IPS-20b (cell line): ENCODE measurements around the gene ARFGEF3.

Source experiments
- H3K27ac ChIP-seq: one replicate; pipeline ENCODE4 v1.5.1; 2013; ENCODE audit warnings: low read length
- H3K27me3 ChIP-seq: 2 replicates; pipeline ENCODE4 v1.6.1; 2013; ENCODE audit warnings: mild to moderate bottlenecking, low read length, inconsistent platforms; ENCODE audit not compliant: insufficient read depth
- H3K36me3 ChIP-seq: 2 replicates; pipeline ENCODE4 v1.6.1; 2013; ENCODE audit warnings: low read depth, mild to moderate bottlenecking, inconsistent platforms, low read length, moderate library complexity; ENCODE audit not compliant: insufficient read depth
- H3K4me1 ChIP-seq: 2 replicates; pipeline ENCODE4 v1.6.1; 2013; ENCODE audit warnings: mild to moderate bottlenecking, control low read depth, inconsistent platforms, low read length, moderate library complexity; ENCODE audit not compliant: insufficient read depth
- H3K4me3 ChIP-seq: 2 replicates; pipeline ENCODE4 v1.5.1; 2013; ENCODE audit warnings: mild to moderate bottlenecking, low read length, inconsistent platforms
- H3K9ac ChIP-seq: 2 replicates; pipeline ENCODE4 v1.6.1; 2013; ENCODE audit warnings: low read depth, mild to moderate bottlenecking, inconsistent platforms, low read length, moderate library complexity
- H3K9me3 ChIP-seq: 2 replicates; pipeline ENCODE4 v1.6.1; 2013; ENCODE audit warnings: mild to moderate bottlenecking, low read depth, low read length, inconsistent platforms; ENCODE audit not compliant: insufficient read depth

The ARFGEF3 gene

GRCh38 chr6:138248011-138248410 is 86.3 kb downstream of the ARFGEF3 start:
- Histone ChIP-seq H3K4me3 (no peak overlapping the region), H3K36me3 (no peaks in the 10 kb centered on the region), H3K4me1 (no peaks in the 10 kb centered on the region), H3K27ac (no peak overlapping the region), H3K27me3 (no peaks in the 10 kb centered on the region), H3K9me3 (no peaks in the 10 kb centered on the region), H3K9ac (no peak overlapping the region)

DNA sequence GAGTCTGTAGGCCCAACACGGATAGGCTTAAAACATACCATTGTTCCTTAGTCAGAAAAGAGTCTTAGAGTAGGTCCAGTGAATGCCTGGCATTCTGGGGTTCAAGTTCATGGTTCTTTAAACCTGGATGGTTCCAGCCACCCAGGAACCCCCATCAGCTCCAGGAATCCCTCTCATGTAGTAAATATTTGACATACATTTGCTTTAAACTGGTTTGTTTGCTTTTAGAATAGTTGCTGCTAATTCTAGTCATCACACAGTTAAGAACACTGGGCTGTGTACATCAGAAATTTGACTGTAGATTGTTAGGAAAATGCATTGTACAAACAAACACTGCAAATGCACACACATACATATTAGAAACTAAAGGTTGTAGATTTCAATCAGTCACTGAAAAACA is 87.1 kb downstream of the ARFGEF3 start:
- no peaks in the 10 kb centered on the region for H3K4me1 ChIP-seq
- no peaks in the 10 kb centered on the region for H3K9me3 ChIP-seq
- no peak overlapping the region for H3K9ac ChIP-seq
- no peak overlapping the region for H3K4me3 ChIP-seq
- peaks cover 7% of the 10 kb centered on the region; the same call in 1 of the 2 replicates for H3K36me3 ChIP-seq
- no peaks in the 10 kb centered on the region for H3K27me3 ChIP-seq
- no peak overlapping the region for H3K27ac ChIP-seq

GRCh38 chr6:138250053-138250452 is 88.3 kb downstream of the ARFGEF3 start:
- Histone ChIP-seq H3K27ac (no peak overlapping the region), H3K9ac (no peak overlapping the region), H3K9me3 (no peaks in the 10 kb centered on the region), H3K4me3 (no peak overlapping the region), H3K27me3 (no peaks in the 10 kb centered on the region), H3K36me3 (peaks cover 7% of the 10 kb centered on the region; the same call in 1 of the 2 replicates), H3K4me1 (no peaks in the 10 kb centered on the region)

DNA sequence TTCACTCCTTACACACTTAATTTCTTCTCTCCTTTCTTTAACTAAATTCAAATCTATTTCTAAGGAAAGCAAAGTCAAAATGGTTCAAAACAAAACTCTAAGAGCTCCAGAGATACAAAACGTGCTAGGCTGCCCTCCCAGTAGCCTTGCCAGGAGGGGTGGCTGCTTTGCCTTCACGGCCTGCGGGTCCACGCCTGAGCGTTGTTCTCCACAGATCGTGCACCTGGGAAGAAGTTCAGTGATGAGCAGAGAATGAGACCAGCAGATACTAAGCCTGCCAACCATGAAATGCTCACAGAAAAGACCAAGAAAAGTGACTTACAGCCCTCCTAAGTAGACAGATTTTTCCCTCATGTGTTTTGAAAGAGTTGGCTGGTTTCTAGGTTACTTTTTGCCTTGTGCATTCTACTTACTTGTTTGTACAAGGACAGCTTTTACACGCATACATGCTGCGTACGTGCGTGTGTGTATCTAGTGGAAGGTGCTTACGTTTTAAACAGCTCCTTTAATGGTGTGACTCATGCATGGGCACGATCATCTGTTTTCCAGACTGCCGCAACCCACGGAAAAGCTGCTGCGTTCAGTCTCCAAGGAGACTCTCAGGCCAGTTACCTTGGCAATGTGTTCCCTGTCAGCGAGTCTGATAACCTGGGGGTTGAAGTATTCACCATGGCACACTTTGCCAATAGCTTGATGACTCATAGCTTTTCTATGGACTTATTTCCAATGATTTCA is 88.9 kb downstream of the ARFGEF3 start:
- H3K27me3 ChIP-seq = no peaks in the 10 kb centered on the region
- no peak overlapping the region for H3K27ac ChIP-seq
- H3K9me3 ChIP-seq = no peaks in the 10 kb centered on the region
- no peaks in the 10 kb centered on the region for H3K4me1 ChIP-seq
- H3K36me3 ChIP-seq = peaks cover 8% of the 10 kb centered on the region
- H3K4me3 ChIP-seq = no peak overlapping the region
- no peak overlapping the region for H3K9ac ChIP-seq

- Histone ChIP-seq H3K36me3 (peaks cover 19% of the 10 kb centered on the region), H3K4me1 (no peaks in the 10 kb centered on the region), H3K27ac (no peak overlapping the region), H3K27me3 (no peaks in the 10 kb centered on the region), H3K9me3 (no peaks in the 10 kb centered on the region), H3K4me3 (no peak overlapping the region), H3K9ac (no peak overlapping the region)
Observed at GRCh38 chr6:138253731-138254130, 92.0 kb downstream of the ARFGEF3 start.

DNA sequence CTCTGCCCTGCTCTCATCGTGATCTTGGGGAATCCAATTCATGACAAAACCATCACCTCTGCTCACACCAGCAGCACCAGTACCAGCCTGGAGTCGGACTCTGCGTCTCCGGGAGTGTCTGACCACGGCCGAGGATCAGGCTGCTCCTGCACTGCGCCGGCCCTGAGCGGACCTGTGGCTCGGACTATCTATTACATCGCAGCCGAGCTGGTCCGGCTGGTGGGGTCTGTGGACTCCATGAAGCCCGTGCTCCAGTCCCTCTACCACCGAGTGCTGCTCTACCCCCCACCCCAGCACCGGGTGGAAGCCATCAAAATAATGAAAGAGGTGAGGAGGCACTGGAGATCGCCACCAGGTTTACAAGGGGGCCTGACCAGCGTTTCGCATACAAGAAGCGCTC is 93.7 kb downstream of the ARFGEF3 start:
- Histone ChIP-seq H3K9ac (no peak overlapping the region), H3K4me3 (no peak overlapping the region), H3K27me3 (no peaks in the 10 kb centered on the region), H3K4me1 (no peaks in the 10 kb centered on the region), H3K27ac (no peak overlapping the region), H3K9me3 (no peaks in the 10 kb centered on the region), H3K36me3 (peaks cover 25% of the 10 kb centered on the region)

DNA sequence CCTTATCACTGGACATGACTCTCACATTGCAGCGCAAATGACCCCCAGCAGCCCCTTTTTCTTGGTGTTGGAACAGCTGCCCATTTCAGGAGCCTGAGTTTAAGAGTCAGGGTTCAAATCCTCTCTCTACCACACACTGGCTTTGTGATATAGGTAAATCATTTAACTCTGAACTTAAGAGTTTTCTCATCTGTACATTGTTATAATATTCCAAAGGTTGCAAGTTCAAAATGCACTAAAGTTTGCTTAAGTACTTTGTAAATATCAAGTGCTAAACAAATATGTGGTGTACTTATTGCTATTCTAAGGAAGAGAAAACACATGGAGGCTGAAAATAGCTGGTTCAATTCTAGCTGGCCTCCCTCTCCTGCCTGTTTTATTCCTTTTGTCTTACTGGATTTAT is 95.9 kb downstream of the ARFGEF3 start:
- Histone ChIP-seq H3K9me3 (no peaks in the 10 kb centered on the region), H3K4me3 (no peak overlapping the region), H3K27ac (no peak overlapping the region)

DNA sequence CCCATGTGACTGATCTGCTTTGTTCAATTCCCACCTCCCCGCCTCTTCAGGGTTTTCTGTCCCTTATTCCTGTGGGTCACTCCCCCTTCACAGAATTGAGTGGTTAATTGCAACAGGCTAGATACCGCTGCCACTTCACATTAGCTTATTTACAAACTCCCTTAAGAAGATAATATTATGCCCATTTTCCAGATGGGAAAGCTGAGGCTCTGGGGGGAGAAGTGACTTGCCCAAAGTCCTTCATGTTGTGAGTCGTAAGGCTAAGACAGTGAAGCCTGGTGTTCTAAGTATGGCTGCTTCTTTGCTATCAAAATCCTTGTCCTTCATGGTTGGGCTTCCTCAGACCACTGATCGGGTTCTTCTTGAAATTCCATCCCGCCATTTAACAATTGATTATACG is 96.5 kb downstream of the ARFGEF3 start:
- Histone ChIP-seq H3K4me3 (no peak overlapping the region), H3K36me3 (peaks cover 30% of the 10 kb centered on the region), H3K9ac (no peak overlapping the region), H3K27ac (no peak overlapping the region), H3K4me1 (no peaks in the 10 kb centered on the region), H3K27me3 (no peaks in the 10 kb centered on the region), H3K9me3 (no peaks in the 10 kb centered on the region)

More for the DNA sequence above, 95.9 kb downstream of the ARFGEF3 start:
- Histone ChIP-seq H3K4me1 (no peaks in the 10 kb centered on the region), H3K36me3 (peaks cover 25% of the 10 kb centered on the region), H3K27me3 (no peaks in the 10 kb centered on the region), H3K9ac (no peak overlapping the region)

DNA sequence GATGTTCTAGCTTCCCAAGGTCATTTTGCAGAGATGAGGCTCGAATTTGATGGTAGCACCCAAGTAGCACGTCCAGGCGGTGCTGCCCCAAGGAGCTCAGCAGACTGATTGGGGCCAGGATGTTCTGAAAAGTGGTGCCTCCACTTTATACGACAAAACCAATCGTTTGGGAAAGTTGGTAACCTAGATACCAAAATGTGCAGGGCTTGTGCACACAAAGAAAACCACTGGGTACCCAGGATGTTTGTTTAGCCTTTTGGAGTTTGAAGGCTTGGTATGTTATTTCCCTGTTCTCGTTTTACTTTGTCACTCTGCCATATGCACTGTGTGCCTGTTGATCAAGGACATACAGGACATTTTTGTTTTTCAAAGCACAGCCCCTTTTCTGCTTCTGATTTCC is 97.3 kb downstream of the ARFGEF3 start:
- H3K27ac ChIP-seq = no peak overlapping the region
- no peak overlapping the region for H3K9ac ChIP-seq
- no peak overlapping the region for H3K4me3 ChIP-seq
- H3K27me3 ChIP-seq = no peaks in the 10 kb centered on the region
- H3K36me3 ChIP-seq = peaks cover 30% of the 10 kb centered on the region
- no peaks in the 10 kb centered on the region for H3K4me1 ChIP-seq
- H3K9me3 ChIP-seq = no peaks in the 10 kb centered on the region

DNA sequence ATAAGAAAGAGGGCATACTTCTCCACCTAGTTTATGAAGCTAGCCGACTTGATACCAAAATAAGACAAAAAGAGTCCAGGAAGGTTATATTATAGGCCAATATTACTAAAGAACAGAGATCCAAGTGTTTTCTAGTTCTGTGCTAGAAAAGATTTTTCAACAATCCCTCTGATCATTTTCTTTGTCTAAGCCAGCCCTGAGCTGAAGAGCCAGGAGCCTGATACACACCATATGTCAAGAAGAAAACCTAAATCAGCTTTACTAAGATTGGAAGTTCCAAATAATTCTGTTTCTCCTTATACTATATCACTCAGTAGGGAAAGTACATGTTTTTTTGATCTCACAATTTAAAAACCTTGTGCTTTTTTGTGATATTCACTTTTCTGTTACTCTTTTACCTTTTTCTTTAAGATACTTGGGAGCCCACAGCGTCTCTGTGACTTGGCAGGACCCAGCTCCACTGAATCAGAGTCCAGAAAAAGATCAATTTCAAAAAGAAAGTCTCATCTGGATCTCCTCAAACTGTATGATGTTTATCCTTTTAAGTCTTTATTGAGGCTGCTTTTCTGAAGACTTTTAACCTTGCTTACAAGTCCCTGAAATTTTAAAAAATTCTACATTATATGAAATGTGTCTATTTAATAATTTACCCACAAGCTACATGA is 99.5 kb downstream of the ARFGEF3 start:
- Histone ChIP-seq H3K4me3 (no peak overlapping the region), H3K27me3 (no peaks in the 10 kb centered on the region), H3K36me3 (peaks cover 24% of the 10 kb centered on the region; the same call in 1 of the 2 replicates), H3K27ac (no peak overlapping the region), H3K9me3 (no peaks in the 10 kb centered on the region), H3K4me1 (no peaks in the 10 kb centered on the region), H3K9ac (no peak overlapping the region)

DNA sequence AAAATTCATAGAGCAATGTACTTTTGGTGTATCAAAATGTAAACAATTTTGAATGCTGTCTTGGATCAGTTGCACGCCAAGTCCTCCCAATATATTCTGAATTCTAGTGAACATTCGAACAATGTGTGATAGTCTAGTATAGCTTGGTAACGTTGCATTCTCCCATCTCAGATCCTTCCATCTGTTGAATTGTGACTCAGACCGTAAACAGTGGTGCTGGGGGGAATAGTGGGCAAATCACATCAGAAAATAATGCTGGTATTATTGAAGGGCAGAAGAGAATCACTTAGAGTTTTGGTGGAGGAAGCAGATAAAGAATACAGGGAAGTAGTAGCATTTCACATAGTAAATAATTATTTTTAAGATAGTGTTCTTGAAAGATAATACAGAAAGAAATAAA is 102.2 kb downstream of the ARFGEF3 start:
- H3K9me3 ChIP-seq = no peaks in the 10 kb centered on the region
- H3K4me1 ChIP-seq = no peaks in the 10 kb centered on the region
- no peaks in the 10 kb centered on the region for H3K27me3 ChIP-seq
- no peak overlapping the region for H3K4me3 ChIP-seq
- H3K27ac ChIP-seq = no peak overlapping the region
- peaks cover 16% of the 10 kb centered on the region; the same call in 1 of the 2 replicates for H3K36me3 ChIP-seq
- no peak overlapping the region for H3K9ac ChIP-seq

DNA sequence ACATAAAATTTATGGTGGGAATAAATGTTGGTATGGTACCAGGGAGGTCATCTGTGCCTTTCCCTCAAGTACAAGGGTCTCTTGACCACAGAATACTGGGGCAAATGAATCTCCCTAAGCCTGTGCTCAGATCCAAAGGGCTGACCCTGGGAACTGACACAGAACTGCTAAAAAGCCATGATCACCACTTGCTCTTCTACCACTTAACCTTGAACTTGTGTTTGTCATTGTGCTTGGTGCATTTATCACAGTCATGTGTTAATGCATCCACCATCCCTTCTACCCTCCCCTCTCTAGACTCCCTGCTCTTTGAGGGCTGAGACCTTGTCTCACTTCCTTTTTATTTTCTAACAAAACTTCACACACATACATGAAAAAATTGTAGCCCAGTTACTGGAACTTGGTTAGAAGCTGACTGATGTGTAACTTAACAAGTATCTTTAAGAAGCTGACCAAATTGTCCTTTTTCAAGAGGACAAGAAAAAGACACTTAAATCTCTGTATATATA is 102.7 kb downstream of the ARFGEF3 start:
- Histone ChIP-seq H3K9ac (no peak overlapping the region), H3K27ac (no peak overlapping the region), H3K36me3 (peaks cover 13% of the 10 kb centered on the region; the same call in 1 of the 2 replicates), H3K27me3 (no peaks in the 10 kb centered on the region), H3K9me3 (no peaks in the 10 kb centered on the region), H3K4me1 (no peaks in the 10 kb centered on the region), H3K4me3 (no peak overlapping the region)
